ENCODE measurements around the gene AGTPBP1.

DNA sequence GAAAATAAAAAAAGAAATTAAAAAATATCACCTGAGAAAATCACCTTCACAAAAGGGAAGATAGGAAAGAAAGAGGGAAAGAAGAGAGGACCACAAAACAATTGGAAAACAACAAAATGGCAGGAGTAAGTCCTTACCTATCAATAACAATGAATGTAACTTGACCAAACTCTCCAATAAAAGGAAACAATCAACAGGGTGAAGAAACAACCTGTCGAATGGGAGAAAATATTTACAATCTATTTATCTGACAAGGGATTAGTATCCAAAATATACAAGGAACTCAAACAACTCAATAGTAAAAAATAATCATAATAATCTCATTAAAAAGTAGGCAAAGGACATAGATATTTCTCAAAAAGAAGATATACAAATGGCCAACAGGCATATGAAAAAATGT lies 135.8 kb downstream of the AGTPBP1 start:
- TF ChIP-seq CTCF (IDR thresholded peaks at IDR 0.05; ENCODE audit: insufficient read depth, low read length) = no peak
- TF ChIP-seq POLR2AphosphoS5 (IDR thresholded peaks at IDR 0.05; ENCODE audit: low read depth) = no peak

Measured in HL-60 (cell line).